ENCODE measurements around the gene B3GNT2.

The B3GNT2 gene

DNA sequence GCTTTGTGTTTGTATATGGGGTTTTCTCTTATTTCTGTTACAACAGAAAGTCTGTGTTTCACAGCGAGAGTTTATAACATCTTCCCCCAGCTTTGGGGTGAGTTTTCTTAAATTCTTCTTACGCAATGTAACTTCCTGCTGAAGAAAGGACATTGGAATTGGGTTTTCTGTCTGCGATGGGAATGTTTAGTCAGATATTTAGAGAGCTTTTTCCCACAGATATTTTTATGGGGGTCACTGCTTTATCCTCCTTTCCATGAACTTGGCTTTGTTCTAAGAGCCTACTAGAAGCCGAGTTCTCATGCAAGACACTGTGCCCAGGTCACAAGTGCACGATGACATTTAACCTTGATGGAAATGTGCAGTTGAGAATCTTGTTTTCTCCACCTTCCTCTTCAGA lies 22.1 kb downstream of the B3GNT2 start:
- Histone ChIP-seq H3K36me3 (ENCODE audit: control insufficient read depth, insufficient read depth, low read length) (peaks cover 5% of the 10 kb centered on the region; the same call in 1 of the 2 replicates), H3K9me3 (ENCODE audit: control insufficient read depth, insufficient read depth, low read length) (no peaks in the 10 kb centered on the region), H3K27me3 (ENCODE audit: control insufficient read depth, insufficient read depth, low read length) (no peaks in the 10 kb centered on the region), H3K27ac (ENCODE audit: low read length) (no peak overlapping the region), H3K4me3 (ENCODE audit: low read length) (no peak overlapping the region), H3K4me1 (ENCODE audit: control insufficient read depth, insufficient read depth, low read length) (peaks cover 5% of the 10 kb centered on the region; the same call in 1 of the 2 replicates)
- WGBS (ENCODE audit: insufficient coverage, insufficient read length): no CpG with 5 or more reads among the region's 5 CpGs
- DNase-seq (ENCODE audit: low read depth, low spot score): no peak

- no peak for DNase-seq (ENCODE audit: low read depth, low spot score)
- Histone ChIP-seq H3K27ac (ENCODE audit: low read length) (no peak overlapping the region), H3K4me3 (ENCODE audit: low read length) (no peak overlapping the region), H3K27me3 (ENCODE audit: control insufficient read depth, insufficient read depth, low read length) (no peaks in the 10 kb centered on the region), H3K36me3 (ENCODE audit: control insufficient read depth, insufficient read depth, low read length) (peaks cover 6% of the 10 kb centered on the region; the same call in 1 of the 2 replicates), H3K4me1 (ENCODE audit: control insufficient read depth, insufficient read depth, low read length) (peaks cover 2% of the 10 kb centered on the region; the same call in 1 of the 2 replicates), H3K9me3 (ENCODE audit: control insufficient read depth, insufficient read depth, low read length) (no peaks in the 10 kb centered on the region)
- WGBS (ENCODE audit: insufficient coverage, insufficient read length): no CpG with 5 or more reads among the region's 4 CpGs
These were observed 23.7 kb downstream of the B3GNT2 start for GRCh38 chr2:62219407-62220159.

DNA sequence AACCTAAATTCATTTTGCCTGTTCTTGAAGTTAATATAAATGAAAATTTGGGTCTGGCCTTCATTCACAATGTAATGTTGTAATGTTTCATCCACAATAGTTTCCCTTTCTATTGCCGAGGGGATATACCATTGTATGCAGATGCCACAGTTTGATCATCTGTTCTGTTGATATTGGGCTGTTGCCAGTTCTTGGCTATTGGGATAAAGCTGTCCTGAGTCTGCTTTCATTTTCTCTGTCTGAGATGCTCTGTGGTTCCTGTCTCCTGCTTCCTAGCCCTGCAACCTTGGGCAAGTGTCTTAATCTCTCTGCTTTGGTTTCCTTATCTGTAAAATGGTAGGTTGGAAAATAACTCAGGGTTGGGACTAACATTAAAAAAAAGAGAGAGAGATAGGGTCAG lies 25.2 kb downstream of the B3GNT2 start:
- WGBS (ENCODE audit: insufficient coverage, insufficient read length): no CpG with 5 or more reads among the region's 1 CpG
- Histone ChIP-seq H3K4me3 (ENCODE audit: low read length) (no peak overlapping the region), H3K4me1 (ENCODE audit: control insufficient read depth, insufficient read depth, low read length) (no peaks in the 10 kb centered on the region), H3K36me3 (ENCODE audit: control insufficient read depth, insufficient read depth, low read length) (peaks cover 10% of the 10 kb centered on the region; the same call in 1 of the 2 replicates), H3K27ac (ENCODE audit: low read length) (no peak overlapping the region), H3K27me3 (ENCODE audit: control insufficient read depth, insufficient read depth, low read length) (no peaks in the 10 kb centered on the region), H3K9me3 (ENCODE audit: control insufficient read depth, insufficient read depth, low read length) (no peaks in the 10 kb centered on the region)
- no peak for DNase-seq (ENCODE audit: low read depth, low spot score)

DNA sequence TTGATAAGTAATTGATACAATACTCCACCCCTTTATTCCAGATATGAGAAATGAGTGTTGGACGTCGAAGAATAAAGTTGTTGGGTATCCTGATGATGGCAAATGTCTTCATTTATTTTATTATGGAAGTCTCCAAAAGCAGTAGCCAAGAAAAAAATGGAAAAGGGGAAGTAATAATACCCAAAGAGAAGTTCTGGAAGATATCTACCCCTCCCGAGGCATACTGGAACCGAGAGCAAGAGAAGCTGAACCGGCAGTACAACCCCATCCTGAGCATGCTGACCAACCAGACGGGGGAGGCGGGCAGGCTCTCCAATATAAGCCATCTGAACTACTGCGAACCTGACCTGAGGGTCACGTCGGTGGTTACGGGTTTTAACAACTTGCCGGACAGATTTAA lies 26.3 kb downstream of the B3GNT2 start:
- peaks cover 10% of the 10 kb centered on the region; the same call in 1 of the 2 replicates for H3K36me3 ChIP-seq (ENCODE audit: control insufficient read depth, insufficient read depth, low read length)
- WGBS (ENCODE audit: insufficient coverage, insufficient read length): no CpG with 5 or more reads among the region's 12 CpGs

GRCh38 chr2:62222674-62223073 lies 26.8 kb downstream of the B3GNT2 start:
- no CpG with 5 or more reads among the region's 8 CpGs for WGBS (ENCODE audit: insufficient coverage, insufficient read length)

More for the DNA sequence above, 26.3 kb downstream of the B3GNT2 start:
- Histone ChIP-seq H3K27ac (ENCODE audit: low read length) (no peak overlapping the region), H3K4me1 (ENCODE audit: control insufficient read depth, insufficient read depth, low read length) (no peaks in the 10 kb centered on the region), H3K27me3 (ENCODE audit: control insufficient read depth, insufficient read depth, low read length) (no peaks in the 10 kb centered on the region), H3K9me3 (ENCODE audit: control insufficient read depth, insufficient read depth, low read length) (no peaks in the 10 kb centered on the region), H3K4me3 (ENCODE audit: low read length) (no peak overlapping the region)
- no peak for DNase-seq (ENCODE audit: low read depth, low spot score)

DNA sequence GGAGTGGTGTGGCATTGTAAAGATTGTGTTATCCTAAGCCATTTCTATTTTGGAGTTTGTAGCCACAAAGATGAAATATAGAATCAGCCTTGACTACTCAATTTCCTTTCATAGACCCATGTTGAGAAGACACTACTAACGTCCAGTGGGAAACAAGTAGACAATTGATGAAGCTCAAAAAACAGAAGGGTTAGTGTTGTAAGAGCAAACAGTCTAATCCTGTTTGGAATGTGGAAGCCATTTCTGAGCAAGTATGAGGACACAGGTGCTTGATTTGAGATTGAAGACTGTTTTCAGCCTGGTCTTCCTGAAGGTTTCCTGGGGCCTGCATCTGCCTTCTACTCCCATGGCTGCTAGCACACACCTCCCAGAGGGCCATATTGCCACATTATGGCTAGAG lies 29.1 kb downstream of the B3GNT2 start:
- Histone ChIP-seq H3K27ac (ENCODE audit: low read length) (no peak overlapping the region), H3K9me3 (ENCODE audit: control insufficient read depth, insufficient read depth, low read length) (no peaks in the 10 kb centered on the region), H3K36me3 (ENCODE audit: control insufficient read depth, insufficient read depth, low read length) (peaks cover 10% of the 10 kb centered on the region; the same call in 1 of the 2 replicates), H3K4me3 (ENCODE audit: low read length) (no peak overlapping the region), H3K27me3 (ENCODE audit: control insufficient read depth, insufficient read depth, low read length) (no peaks in the 10 kb centered on the region), H3K4me1 (ENCODE audit: control insufficient read depth, insufficient read depth, low read length) (no peaks in the 10 kb centered on the region)
- no CpG with 5 or more reads among the region's 1 CpG for WGBS (ENCODE audit: insufficient coverage, insufficient read length)
- DNase-seq (ENCODE audit: low read depth, low spot score): no peak

More at GRCh38 chr2:62222674-62223073, 26.8 kb downstream of the B3GNT2 start:
- peaks cover 10% of the 10 kb centered on the region; the same call in 1 of the 2 replicates for H3K36me3 ChIP-seq (ENCODE audit: control insufficient read depth, insufficient read depth, low read length)
- H3K27ac ChIP-seq (ENCODE audit: low read length): no peak overlapping the region
- H3K9me3 ChIP-seq (ENCODE audit: control insufficient read depth, insufficient read depth, low read length): no peaks in the 10 kb centered on the region
- no peaks in the 10 kb centered on the region for H3K4me1 ChIP-seq (ENCODE audit: control insufficient read depth, insufficient read depth, low read length)
- no peak overlapping the region for H3K4me3 ChIP-seq (ENCODE audit: low read length)
- H3K27me3 ChIP-seq (ENCODE audit: control insufficient read depth, insufficient read depth, low read length): no peaks in the 10 kb centered on the region
- no peak for DNase-seq (ENCODE audit: low read depth, low spot score)

- WGBS (ENCODE audit: insufficient coverage, insufficient read length): no CpG with 5 or more reads among the region's 6 CpGs
- peaks cover 8% of the 10 kb centered on the region; the same call in 1 of the 2 replicates for H3K36me3 ChIP-seq (ENCODE audit: control insufficient read depth, insufficient read depth, low read length)
These were observed 31.6 kb downstream of the B3GNT2 start for GRCh38 chr2:62227386-62228075.

DNA sequence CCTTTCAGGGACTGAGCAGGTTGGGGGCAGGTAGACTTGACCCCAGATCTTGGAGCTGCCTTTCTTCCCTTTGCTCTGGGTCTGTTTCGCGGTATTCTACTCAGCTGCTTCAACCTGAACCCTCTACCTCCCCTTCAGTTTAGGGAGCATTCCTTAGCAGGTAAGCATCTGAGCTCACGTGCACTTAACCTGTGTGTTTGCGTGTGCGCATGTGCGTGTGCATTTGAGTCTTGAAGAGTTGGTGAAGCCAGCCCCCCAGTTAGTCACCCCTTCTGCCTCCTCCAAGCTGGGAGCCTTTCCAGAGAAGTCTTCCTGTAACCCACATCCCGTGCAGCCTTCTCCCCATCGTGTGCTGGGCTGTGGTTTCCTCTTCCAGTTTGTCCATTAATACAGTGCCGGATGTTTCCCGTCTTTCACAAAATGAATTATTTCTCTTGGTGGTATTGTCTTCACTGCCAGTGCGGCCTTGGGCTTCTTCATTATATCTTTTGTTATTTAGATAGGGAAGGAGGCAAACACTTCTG lies 33.2 kb downstream of the B3GNT2 start:
- H3K27ac ChIP-seq (ENCODE audit: low read length): no peak overlapping the region
- DNase-seq (ENCODE audit: low read depth, low spot score): no peak
- WGBS (ENCODE audit: insufficient coverage, insufficient read length): no CpG with 5 or more reads among the region's 11 CpGs
- no peaks in the 10 kb centered on the region for H3K27me3 ChIP-seq (ENCODE audit: control insufficient read depth, insufficient read depth, low read length)
- H3K9me3 ChIP-seq (ENCODE audit: control insufficient read depth, insufficient read depth, low read length): no peaks in the 10 kb centered on the region
- H3K36me3 ChIP-seq (ENCODE audit: control insufficient read depth, insufficient read depth, low read length): peaks cover 4% of the 10 kb centered on the region; the same call in 1 of the 2 replicates
- no peaks in the 10 kb centered on the region for H3K4me1 ChIP-seq (ENCODE audit: control insufficient read depth, insufficient read depth, low read length)
- H3K4me3 ChIP-seq (ENCODE audit: low read length): no peak overlapping the region

More at GRCh38 chr2:62227386-62228075, 31.6 kb downstream of the B3GNT2 start:
- Histone ChIP-seq H3K27ac (ENCODE audit: low read length) (no peak overlapping the region), H3K4me1 (ENCODE audit: control insufficient read depth, insufficient read depth, low read length) (no peaks in the 10 kb centered on the region), H3K4me3 (ENCODE audit: low read length) (no peak overlapping the region), H3K9me3 (ENCODE audit: control insufficient read depth, insufficient read depth, low read length) (no peaks in the 10 kb centered on the region), H3K27me3 (ENCODE audit: control insufficient read depth, insufficient read depth, low read length) (no peaks in the 10 kb centered on the region)
- no peak for DNase-seq (ENCODE audit: low read depth, low spot score)

DNA sequence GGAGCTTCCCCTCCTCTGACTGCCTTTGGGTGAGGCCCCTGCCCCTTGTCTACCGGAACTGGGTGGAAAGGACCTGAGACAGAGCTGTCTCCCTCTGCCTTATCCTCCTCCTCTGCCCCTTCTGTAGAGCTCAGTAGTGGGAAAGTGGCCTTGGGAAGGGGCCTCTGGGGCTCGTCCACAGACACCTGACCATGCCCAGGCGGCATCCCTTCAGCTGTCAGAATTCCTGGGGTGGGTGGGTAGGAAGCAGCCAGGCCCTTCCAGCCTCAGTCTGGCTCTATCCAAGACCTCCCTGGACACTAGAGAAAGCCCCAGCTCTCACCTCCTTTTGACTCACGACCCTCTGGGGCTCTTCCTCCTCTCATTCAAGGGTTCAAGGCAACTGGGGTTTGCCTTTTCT lies 35.6 kb downstream of the B3GNT2 start:
- no peak overlapping the region for H3K27ac ChIP-seq (ENCODE audit: low read length)
- no peak for DNase-seq (ENCODE audit: low read depth, low spot score)
- H3K36me3 ChIP-seq (ENCODE audit: control insufficient read depth, insufficient read depth, low read length): no peaks in the 10 kb centered on the region
- WGBS (ENCODE audit: insufficient coverage, insufficient read length): no CpG with 5 or more reads among the region's 4 CpGs
- no peaks in the 10 kb centered on the region for H3K9me3 ChIP-seq (ENCODE audit: control insufficient read depth, insufficient read depth, low read length)
- H3K27me3 ChIP-seq (ENCODE audit: control insufficient read depth, insufficient read depth, low read length): no peaks in the 10 kb centered on the region
- H3K4me3 ChIP-seq (ENCODE audit: low read length): no peak overlapping the region
- H3K4me1 ChIP-seq (ENCODE audit: control insufficient read depth, insufficient read depth, low read length): 0 out of 2 replicates have a peak, but pooled peaks cover 1% of the 10 kb centered on the region
